Left forelimb (tissue), 1 donor: ENCODE measurements around the gene C1orf232.

Experiments used
- DNase-seq: peaks from one replicate; pipeline ENCODE4 v3.0.0-alpha.2; 2018; ENCODE audit warnings: low spot score

C1orf232 gene

GRCh38 chr1:26168410-26169197 is at the start of gene C1orf232:
Gene C1orf232, minus strand, starts transcription at chr1:26168963. Its CDS starts 464 bp downstream, at chr1:26168499.
- no peak for DNase-seq

DNA sequence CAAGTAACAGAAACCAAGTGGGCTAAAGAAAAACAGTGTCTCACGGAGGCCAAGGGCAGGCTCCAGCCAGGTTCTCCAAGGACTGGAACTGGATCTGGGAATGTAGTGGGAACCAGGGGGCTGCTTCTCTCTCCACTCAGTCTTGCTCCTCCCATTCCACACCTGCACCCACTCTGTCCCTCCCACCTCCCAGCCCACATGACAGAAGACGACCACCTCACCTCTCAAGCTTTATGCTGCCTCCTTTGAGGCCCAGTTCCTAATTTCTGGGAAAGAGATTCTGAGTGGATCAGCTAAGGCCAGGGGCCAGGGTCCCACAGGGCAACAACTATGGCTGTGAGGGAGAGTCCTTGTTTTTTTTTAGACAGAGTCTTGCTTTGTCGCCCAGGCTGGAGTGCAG is 46.5 kb upstream of the C1orf232 start:
- no peak for DNase-seq

- DNase-seq = no peak
These were observed 44.7 kb upstream of the C1orf232 start for GRCh38 chr1:26213335-26213905.

- no peak for DNase-seq
These were observed 44.0 kb upstream of the C1orf232 start for GRCh38 chr1:26212726-26213125.

GRCh38 chr1:26210147-26210870 is 41.5 kb upstream of the C1orf232 start:
- no peak for DNase-seq

- no peak for DNase-seq
These were observed 35.0 kb upstream of the C1orf232 start for GRCh38 chr1:26203642-26204318.

DNA sequence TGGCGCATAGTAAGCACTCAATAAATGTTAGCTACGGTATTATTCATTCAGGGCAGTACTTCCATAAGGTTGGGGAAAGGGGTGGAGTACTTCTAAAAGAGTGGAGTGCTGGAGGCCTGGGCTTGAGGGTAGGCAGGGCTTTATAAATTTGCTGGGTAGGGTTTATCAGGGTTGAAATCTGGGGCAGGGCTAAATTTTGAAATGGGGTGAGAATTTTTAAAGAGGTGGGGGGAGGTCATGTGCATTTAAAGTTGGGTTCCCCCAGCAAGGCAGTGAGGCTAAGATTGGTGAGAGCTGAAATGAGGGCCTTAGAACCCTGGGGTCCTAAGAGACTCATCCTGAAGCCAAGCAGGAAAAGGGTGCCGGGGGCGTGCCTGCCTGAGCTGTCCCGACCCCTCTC is 31.6 kb upstream of the C1orf232 start:
- no peak for DNase-seq

DNA sequence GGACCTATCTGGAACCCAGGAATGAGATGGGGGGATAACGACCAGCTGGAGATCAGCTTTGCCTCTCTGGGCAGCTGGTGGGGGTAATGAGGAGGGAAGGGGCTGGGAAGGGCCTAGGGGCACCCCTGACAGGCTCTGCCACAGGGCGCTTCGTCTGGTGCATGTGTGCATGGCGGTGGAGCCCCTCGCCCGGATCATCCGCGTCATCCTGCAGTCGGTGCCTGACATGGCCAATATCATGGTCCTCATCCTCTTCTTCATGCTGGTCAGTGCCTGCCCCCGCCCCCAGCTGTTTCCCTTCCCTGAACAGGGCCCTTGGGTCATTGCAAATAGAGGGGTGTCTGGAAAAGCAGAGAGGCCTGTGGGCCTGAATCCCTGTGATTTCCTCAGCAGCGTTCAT is 29.1 kb upstream of the C1orf232 start:
- DNase-seq = no peak

GRCh38 chr1:26197301-26197700 is 28.5 kb upstream of the C1orf232 start:
- no peak for DNase-seq

DNA sequence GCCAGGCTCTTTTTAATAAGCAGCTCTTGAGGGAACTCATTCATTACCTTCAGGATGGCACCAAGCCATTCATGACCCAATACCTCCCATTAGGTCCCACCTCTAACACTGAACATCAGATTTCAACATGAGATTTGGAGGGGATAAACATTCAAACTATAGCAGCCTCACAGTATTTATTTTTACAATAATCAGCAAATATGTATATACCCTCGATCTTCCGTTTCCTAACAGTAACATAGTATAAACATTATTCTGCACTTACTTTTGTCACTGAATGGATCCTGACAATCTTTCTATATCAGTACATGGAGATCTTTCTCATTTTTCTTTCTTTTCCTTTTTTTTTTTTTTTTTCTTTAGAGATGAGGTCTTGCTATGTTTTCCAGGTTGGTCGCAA is 27.0 kb upstream of the C1orf232 start:
- no peak for DNase-seq

DNA sequence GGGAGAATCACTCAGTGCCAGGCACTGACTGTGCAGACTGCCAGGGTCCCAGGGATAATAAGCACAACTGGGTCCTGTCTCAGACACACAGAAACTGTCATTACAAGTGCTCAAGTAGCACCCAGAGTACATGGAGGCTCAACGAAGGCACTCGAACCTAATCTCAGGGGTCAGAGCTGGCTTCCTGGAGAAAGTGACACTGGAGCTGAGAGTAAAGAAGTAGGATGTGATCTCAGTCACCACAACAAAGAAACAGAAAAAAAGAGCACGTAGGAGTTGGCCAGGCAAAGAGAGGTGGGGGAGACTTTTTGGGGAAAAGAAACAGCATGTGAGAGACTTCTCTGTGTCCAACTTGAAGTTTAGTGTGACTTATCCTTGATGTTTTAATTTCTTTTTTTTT is 23.0 kb upstream of the C1orf232 start:
- DNase-seq = no peak

DNA sequence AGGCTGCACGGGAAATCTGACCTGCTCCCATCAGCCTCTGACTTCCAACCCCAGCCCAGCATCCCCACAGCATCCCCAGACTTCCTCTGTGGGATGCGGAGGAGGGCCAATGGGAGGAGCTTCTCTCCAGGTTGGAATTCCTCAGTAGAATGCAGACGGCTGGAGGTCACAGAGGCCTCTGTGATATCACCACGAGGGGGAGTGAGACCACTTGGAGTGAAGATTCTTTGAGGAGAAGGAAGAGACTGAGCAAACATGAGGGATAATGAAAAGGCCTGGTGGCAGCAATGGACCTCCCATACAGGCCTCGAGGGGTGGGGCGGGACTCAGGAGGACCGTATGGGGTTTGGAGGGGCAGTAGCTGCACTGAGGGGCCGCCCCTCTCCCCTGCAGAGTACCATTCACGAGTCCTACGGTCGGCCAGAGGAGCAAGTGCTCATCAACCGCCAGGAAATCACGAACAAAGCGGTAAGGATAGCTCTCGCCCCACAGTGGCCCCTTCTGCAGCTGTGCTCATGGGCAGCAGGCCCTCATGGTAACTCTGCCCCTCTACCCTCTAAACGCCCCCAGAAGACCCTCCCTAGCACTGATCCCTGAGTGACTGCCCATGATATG is 21.7 kb upstream of the C1orf232 start, which contains the start of gene CATSPER4:
CATSPER4 (plus strand) TSS at position 230 of the 615 bp plus-strand sequence; CDS start at position 256, 26 bp downstream.
- DNase-seq = no peak

DNA sequence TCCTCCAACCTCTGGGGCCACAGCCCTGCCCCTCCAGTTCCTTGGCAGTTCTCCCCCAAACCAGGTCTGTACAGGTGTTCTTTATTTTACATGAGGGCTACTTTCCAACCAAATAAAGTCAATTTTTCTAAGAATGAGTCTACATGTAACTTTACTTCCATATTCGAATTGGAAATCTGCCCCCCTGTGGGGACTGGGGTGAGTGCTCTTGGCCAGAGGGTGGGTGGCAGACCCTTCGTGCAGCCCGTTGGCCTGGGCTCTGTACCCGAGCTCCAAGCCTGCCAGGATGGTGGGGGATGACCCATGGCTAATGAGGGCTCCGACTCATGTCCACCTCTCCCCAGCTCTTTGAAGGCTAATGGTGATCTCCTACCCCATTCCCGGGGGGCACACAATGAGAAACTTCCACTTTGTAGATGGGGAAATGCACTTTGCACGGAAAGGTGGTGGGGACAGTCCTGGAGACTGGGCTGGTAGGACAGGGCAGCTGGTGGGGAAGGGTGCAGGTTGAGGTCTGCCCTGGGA is 21.1 kb upstream of the C1orf232 start:
- DNase-seq = no peak

DNA sequence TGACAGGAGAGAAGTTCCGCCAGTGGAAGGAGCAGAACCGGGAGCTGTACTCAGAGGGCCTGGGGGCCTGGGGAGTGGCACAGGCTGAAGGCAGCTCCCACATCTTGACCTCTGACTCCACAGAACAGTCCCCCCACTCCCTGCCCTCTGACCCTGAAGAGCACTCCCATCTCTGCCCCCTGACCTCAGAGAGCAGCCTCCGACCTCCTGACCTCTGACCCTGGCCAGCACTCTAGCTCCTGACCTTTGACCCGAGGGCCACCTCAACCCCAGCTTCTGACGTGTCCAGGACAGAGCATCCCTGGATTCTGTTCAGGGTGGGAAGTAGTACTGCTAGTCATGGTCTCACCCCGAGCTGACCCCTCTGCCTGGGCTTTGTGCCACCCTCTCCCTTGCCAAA is 20.6 kb upstream of the C1orf232 start:
- DNase-seq = no peak

DNA sequence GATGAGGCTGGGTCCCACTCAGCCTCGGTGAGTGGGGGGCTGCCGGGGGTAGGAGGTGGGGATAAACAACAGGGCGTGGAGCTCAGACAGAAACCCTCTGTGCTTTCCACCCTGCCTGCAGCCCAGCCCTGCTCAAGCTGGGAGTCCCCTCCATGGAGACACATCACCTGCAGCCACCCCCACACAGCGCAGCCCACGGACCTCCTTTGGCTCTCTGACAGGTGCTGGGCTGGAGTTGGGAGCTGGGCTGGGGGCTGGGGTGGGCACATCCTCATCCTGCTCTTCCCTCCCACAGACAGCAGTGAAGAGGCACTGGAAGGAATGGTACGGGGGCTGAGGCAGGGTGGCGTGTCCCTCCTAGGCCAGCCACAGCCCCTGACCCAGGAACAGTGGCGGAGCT is 19.7 kb upstream of the C1orf232 start:
- no peak for DNase-seq

DNA sequence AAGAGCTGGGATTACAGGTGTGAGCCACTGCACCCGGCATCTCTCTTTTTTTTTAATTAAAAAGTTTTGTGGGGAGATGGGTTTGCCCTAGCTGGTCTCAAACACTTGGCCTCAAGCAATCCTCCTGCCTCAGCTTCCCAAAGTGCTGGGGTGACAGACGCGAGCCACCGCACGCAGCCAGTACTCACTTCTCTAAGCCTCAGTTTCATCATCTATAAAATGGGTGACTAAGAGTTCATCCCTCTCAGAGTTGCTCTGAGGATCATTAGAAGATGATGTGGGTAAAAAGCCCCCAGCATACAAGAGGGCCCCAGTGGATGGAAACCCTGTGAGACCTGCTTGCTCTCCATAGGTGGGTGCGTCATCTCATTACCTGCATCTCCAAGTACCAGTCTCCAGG is 19.1 kb upstream of the C1orf232 start:
- DNase-seq = no peak

- DNase-seq = no peak
These were observed 16.1 kb upstream of the C1orf232 start for GRCh38 chr1:26184883-26185282.

GRCh38 chr1:26184086-26184485 is 15.3 kb upstream of the C1orf232 start:
- DNase-seq = no peak

GRCh38 chr1:26182383-26182696 is 13.6 kb upstream of the C1orf232 start:
- no peak for DNase-seq

DNA sequence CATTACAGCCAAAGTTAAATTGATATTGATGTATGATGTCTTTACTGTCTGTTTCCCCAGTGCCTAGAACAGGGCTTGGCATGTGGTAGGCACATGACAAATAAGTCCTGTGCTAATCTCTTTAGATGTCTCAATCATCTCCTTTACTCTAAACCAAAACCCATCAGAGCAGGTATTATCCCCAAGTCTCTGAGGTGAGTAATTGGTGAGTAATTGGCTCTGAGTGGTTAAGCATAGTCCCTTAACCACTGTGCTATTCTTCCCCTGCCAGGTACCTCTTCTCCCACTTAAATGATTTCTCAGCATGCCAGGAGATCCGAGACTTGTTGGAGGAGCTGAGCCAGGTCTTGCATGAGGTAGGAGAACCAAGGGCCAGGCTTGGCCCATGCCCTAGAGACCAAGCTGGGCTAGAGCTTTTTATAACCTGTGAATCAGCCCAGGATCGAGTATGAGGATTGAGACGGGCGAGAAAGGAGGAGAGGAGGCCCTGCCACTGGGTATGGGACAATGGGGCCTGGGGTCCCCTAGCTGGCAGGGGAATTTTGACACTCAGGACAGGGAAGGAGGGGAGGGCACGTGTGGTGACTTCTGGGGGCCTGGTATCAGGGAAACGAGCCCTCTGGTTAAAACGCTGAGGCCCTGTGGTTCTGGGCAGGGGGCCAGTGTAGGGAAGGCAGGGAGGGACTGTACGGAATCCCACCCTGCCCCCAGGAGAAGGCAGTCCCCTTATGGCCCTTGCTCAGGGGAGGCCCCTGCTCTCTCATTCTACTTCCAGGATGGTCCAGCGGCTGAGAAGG is 13.0 kb upstream of the C1orf232 start:
- DNase-seq = no peak

- no peak for DNase-seq
These were observed 11.3 kb upstream of the C1orf232 start for GRCh38 chr1:26180010-26180506.
